HG02970 (cell line): Measurements from ENCODE around the gene ZSCAN31.

Experiments used
- ATAC-seq: cut with Tn5 transposase; IDR thresholded peaks from one replicate; pipeline ENCODE4 v1.9.1; 2021; ENCODE audit warnings: mild to moderate bottlenecking, moderate library complexity, moderate number of reproducible peaks; ENCODE audit not compliant: unreplicated experiment, low FRiP score

The ZSCAN31 gene

GRCh38 chr6:28353981-28354676 is 18.2 kb upstream of the ZSCAN31 start:
- no peak for ATAC-seq

- no peak for ATAC-seq
Measured at GRCh38 chr6:28353356-28353755, 17.4 kb upstream of the ZSCAN31 start.

- no peak for ATAC-seq
Measured at GRCh38 chr6:28351493-28351925, 15.6 kb upstream of the ZSCAN31 start.

GRCh38 chr6:28351087-28351486 is 15.1 kb upstream of the ZSCAN31 start:
- ATAC-seq, result no peak

GRCh38 chr6:28349892-28350737 is 14.2 kb upstream of the ZSCAN31 start, which contains the start of gene ZKSCAN3:
Gene ZKSCAN3, plus strand, starts transcription at chr6:28349947. Its CDS starts 9,640 bp downstream, at chr6:28359587.
- ATAC-seq, result no peak

DNA sequence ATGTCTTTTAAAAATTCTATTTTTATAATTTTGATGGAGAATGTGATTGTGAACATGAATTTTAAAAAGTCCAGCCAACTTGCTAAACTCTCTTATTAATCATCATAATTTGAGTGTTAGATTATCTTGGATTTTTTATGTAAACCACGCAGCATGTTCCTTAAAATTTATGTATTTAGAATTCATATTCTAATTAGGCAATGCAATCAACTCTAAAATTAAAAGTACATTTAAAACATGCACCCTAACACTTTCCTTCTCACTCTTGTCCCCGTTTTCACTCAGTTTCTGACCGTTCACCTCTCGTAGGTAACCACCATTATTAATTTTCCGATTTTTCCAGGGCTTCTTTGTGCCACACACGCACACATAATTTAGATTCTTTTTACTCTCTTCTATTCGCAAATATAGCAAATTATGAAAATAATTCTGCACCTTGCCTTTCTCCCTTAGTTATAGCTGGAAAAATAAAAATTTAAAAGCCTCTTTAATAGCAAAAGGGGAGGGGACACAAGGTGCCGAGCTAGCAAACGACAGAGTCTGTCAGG is 13.5 kb upstream of the ZSCAN31 start:
- ATAC-seq, result no peak

GRCh38 chr6:28347119-28347518 is 11.2 kb upstream of the ZSCAN31 start:
- ATAC-seq, result no peak

DNA sequence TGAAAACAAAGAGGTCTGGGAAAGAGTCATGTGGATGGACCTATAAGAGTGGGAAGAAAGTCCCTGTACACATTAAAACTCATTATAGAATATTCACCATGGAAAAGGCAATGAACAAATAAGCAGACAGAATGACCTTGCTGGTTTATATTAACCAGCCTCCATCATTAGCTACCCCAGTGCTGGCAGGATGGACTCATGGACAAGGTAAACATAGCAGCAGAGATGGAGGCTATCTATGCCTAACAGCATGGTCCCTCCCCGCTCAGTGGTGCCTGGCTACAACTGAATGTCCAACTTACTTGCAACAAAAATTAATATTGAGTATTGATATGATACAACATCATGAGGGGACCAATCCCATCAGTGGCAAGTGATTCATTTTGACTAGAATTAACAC is 9.3 kb upstream of the ZSCAN31 start:
- ATAC-seq, result no peak

GRCh38 chr6:28343898-28344677 is 8.1 kb upstream of the ZSCAN31 start:
- ATAC-seq, result no peak

- ATAC-seq, result no peak
Measured at GRCh38 chr6:28340310-28341095, 4.6 kb upstream of the ZSCAN31 start.

- no peak for ATAC-seq
Measured at GRCh38 chr6:28337121-28337520, 1.2 kb upstream of the ZSCAN31 start.

GRCh38 chr6:28336284-28337120 is 554 bp upstream of the ZSCAN31 start:
- no peak for ATAC-seq

- no peak for ATAC-seq
Measured at GRCh38 chr6:28335040-28335563, 846 bp downstream of the ZSCAN31 start.

GRCh38 chr6:28334286-28335039 is 1.5 kb downstream of the ZSCAN31 start:
- no peak for ATAC-seq

- no peak for ATAC-seq
Measured at GRCh38 chr6:28333599-28334018, 2.3 kb downstream of the ZSCAN31 start.

DNA sequence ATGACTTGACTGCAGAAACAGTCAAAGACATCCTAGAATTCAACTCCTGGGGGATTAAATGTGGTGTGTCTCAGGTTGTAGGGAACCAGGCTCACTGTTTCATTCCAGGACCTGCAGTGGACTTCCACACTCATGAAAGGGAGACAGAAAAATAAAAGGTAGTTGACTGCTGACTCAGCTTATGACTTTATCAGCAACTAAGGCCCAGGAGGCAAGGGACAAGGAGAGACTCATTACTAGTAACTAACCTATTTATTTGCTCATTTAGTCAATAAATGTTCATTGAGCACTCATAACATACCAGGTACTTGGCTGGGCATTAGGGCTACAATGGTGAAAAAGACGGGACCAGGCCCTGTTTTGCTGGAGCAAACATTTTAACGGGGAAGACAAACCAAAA is 2.9 kb downstream of the ZSCAN31 start:
- no peak for ATAC-seq

- ATAC-seq, result no peak
Measured at GRCh38 chr6:28330041-28330440, 5.9 kb downstream of the ZSCAN31 start.

GRCh38 chr6:28326371-28326948 is 9.5 kb downstream of the ZSCAN31 start:
- ATAC-seq, result no peak
